A673 (cell line): Measurements from ENCODE around the gene CDC42EP5.

Experiments used
- CTCF ChIP-seq: fragments of 300-800, 200-600 bp; sonication (generic); conservative IDR thresholded peaks from 2 replicates; pipeline ENCODE4 v1.5.1; 2017; ENCODE audit warnings: low read depth, mild to moderate bottlenecking, antibody characterized with exemption, low read length, moderate library complexity, mixed read lengths
- EZH2 ChIP-seq: fragments of 200-600 bp; sonication (generic); IDR thresholded peaks from 2 replicates; pipeline ENCODE4 v1.6.1; 2017; ENCODE audit warnings: borderline replicate concordance, low read depth, mild to moderate bottlenecking, mixed read lengths, antibody characterized with exemption, low read length; ENCODE audit not compliant: poor library complexity, severe bottlenecking

- TF ChIP-seq EZH2 (no peak), CTCF (no peak)
Observed at GRCh38 chr19:54416695-54417491, 56.2 kb downstream of the CDC42EP5 start.
